Esophagus muscularis mucosa (tissue), 4 donors: ENCODE data around the gene ARAP1. TPM values are rescaled to one million over a fixed set of nuclear protein-coding genes. Genes with fewer than 3 reads are reported as not detected.

Source experiments
- DNase-seq: peaks from one replicate; pipeline ENCODE4 v3.0.0-alpha.2; 2017; ENCODE audit errors: extremely low spot score
- H3K27ac ChIP-seq, 4 donors: fragments of 200-600 bp; sonication (generic); replicated peaks in 1 of 4; 1 replicate in 3 of 4; 2 replicates in 1 of 4; pipeline ENCODE4 v1.5.1; 2016 to 2019; ENCODE audit warnings: mild to moderate bottlenecking in 1 of 4
- H3K27me3 ChIP-seq, 4 donors: fragments of 200-600 bp; sonication (generic); one replicate each; pipeline versions ENCODE4 v1.5.1 to v1.6.0; 2016 to 2019
- H3K36me3 ChIP-seq, 4 donors: fragments of 200-600 bp; sonication (generic); one replicate each; pipeline ENCODE4 v1.5.1; 2016 to 2019
- H3K4me1 ChIP-seq, 4 donors: fragments of 200-600 bp; sonication (generic); one replicate each; pipeline ENCODE4 v1.5.1; 2016 to 2019
- H3K4me3 ChIP-seq, 4 donors: fragments of 200-600 bp; sonication (generic); 1 replicate in 2 of 4; 2 replicates in 2 of 4; pipeline ENCODE4 v1.5.1; 2016 to 2019; ENCODE audit warnings: mild to moderate bottlenecking in 4 of 4, moderate library complexity in 1 of 4
- H3K9me3 ChIP-seq, 4 donors: fragments of 200-600 bp; sonication (generic); 1 replicate in 3 of 4; 2 replicates in 1 of 4; pipeline ENCODE4 v1.5.1; 2016 to 2019
- EP300 ChIP-seq: sonication (generic); formaldehyde crosslinking; IDR thresholded peaks from one replicate; pipeline ENCODE4 v1.6.1; 2017; ENCODE audit warnings: antibody characterized with exemption
- POLR2A ChIP-seq: fragments of 450-650 bp; IDR thresholded peaks from one replicate; pipeline ENCODE4 v1.6.1; 2017; ENCODE audit warnings: antibody characterized with exemption, moderate library complexity, mild to moderate bottlenecking, low read depth
- POLR2AphosphoS5 ChIP-seq, 2 donors: sonication (generic); formaldehyde crosslinking; IDR thresholded peaks; one replicate each; pipeline ENCODE4 v1.6.1; 2017; ENCODE audit warnings: antibody characterized with exemption in 2 of 2
- WGBS: methylation state at CpG from one replicate; pipeline ENCODE4 v1.1.5; 2018; 5-methylcytosine and 5-hydroxymethylcytosine counted together
- intact Hi-C: fragments of 100-400 bp; cut with DNase I; formaldehyde crosslinking; loops from one replicate; pipeline ENCODE4 v1.15.1; 2023
- total RNA-seq, 4 donors: library from RNA; depleted of rRNA; stranded (reverse); fragments of >200 nt; gene quantifications; one replicate each; pipeline versions ENCODE4 v1.1.0 to v1.2.1, GENCODE V29; 2016
- TF ChIP-seq, protein P1 (sequence below), 3 experiments: fragments of 200-600 bp in 2 of 3; fragments of 450-650 bp in 1 of 3; sonication (generic) in 2 of 3; IDR thresholded peaks; one replicate each; pipeline ENCODE4 v1.5.1; 2017 to 2019; ENCODE audit warnings: antibody characterized with exemption in 3 of 3, mild to moderate bottlenecking in 2 of 3, moderate library complexity in 1 of 3

ARAP1 gene
- total RNA-seq, 4 donors from 2014 or later = 83.7 to 115 (median 110) TPM

DNA sequence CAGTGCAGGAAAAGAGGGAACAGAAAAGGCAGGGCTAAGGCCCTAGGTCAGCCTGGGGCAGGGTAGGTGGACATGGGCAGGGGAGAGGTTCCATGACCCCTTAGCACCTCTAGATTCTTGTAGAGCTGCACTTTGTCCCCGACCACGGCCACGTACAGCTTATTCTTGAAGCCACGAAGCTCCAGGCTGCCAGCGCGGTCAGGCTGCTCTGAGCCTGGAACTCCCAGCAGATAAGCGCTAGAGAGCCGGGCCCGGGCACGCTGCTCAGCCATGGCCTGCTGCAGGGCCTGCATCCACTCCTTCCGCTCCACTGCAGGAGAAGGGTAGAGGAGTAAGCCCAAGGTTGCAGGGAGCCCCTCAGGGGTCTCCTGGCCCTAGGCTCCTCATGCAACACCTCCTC, 41.9 kb downstream of the ARAP1 start:
- intact Hi-C loops = no loop called here
- Histone ChIP-seq H3K9me3 (no peaks in the 10 kb centered on the region), H3K36me3 (peaks cover 45 to 84% (median 81%) of the 10 kb centered on the region in 4 donors), H3K4me1 (peaks cover 18 to 30% (median 21%) of the 10 kb centered on the region in 4 donors), H3K27me3 (no peaks in the 10 kb centered on the region), H3K4me3 (no peak overlapping the region), H3K27ac (no peak overlapping the region)
- 93% methylated on average over 10 of the region's 11 CpGs for WGBS
- DNase-seq = no peak
- TF ChIP-seq EP300 (no peak), POLR2A (no peak), POLR2AphosphoS5 (IDR thresholded peaks at IDR 0.05) (no peak)
- TF ChIP-seq, protein P1, sequence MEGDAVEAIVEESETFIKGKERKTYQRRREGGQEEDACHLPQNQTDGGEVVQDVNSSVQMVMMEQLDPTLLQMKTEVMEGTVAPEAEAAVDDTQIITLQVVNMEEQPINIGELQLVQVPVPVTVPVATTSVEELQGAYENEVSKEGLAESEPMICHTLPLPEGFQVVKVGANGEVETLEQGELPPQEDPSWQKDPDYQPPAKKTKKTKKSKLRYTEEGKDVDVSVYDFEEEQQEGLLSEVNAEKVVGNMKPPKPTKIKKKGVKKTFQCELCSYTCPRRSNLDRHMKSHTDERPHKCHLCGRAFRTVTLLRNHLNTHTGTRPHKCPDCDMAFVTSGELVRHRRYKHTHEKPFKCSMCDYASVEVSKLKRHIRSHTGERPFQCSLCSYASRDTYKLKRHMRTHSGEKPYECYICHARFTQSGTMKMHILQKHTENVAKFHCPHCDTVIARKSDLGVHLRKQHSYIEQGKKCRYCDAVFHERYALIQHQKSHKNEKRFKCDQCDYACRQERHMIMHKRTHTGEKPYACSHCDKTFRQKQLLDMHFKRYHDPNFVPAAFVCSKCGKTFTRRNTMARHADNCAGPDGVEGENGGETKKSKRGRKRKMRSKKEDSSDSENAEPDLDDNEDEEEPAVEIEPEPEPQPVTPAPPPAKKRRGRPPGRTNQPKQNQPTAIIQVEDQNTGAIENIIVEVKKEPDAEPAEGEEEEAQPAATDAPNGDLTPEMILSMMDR (IDR thresholded peaks at IDR 0.05) = no peak

DNA sequence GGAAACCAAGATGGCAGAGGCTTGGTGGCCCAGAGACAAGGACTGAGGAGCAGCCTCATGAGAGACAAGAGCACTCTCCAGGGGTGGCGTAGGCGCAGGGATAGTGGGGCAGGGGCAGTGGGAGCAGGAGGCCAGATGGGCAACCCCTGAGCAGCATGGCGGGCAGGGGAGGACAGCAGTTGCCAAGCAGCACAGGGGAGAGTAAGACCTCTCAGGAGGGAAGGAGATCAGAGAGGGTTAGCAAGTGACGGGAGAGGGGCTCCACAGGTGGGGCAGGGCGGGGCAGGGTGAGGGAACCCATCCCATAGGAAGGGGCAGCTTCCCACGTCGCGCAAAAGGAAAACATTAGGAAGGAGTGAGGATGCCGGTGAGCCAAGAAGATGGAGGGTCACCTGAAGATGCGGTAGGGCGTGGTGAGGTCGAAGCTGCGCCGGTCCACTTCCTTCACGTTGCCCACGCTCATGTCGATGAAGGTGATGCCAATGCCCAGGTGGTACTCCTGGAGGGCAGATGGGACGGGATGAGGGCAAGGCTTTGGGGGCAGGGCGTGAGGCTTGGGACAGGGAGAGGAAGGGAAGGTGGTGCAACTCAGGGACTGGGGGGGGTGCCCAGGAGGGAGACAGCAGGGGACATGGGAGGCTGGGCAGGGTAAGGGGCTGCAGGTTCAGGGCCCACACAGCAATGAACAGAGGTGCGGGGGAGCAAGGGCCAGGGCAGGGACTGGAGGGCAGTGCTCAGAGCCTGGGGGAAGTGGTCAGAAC, 42.5 kb downstream of the ARAP1 start:
- Histone ChIP-seq H3K9me3 (no peaks in the 10 kb centered on the region), H3K36me3 (peaks cover 48 to 90% (median 87%) of the 10 kb centered on the region in 4 donors), H3K27ac (no peak overlapping the region), H3K27me3 (no peaks in the 10 kb centered on the region), H3K4me3 (no peak overlapping the region), H3K4me1 (peaks cover 12 to 26% (median 17%) of the 10 kb centered on the region in 4 donors)
- intact Hi-C loops = no loop called here
- WGBS = 95% methylated on average over 20 of the region's 20 CpGs
- TF ChIP-seq, protein P1 (IDR thresholded peaks at IDR 0.05) = no peak
- no peak for TF ChIP-seq EP300
- no peak for TF ChIP-seq POLR2AphosphoS5 (IDR thresholded peaks at IDR 0.05)
- TF ChIP-seq POLR2A = no peak
- no peak for DNase-seq

DNA sequence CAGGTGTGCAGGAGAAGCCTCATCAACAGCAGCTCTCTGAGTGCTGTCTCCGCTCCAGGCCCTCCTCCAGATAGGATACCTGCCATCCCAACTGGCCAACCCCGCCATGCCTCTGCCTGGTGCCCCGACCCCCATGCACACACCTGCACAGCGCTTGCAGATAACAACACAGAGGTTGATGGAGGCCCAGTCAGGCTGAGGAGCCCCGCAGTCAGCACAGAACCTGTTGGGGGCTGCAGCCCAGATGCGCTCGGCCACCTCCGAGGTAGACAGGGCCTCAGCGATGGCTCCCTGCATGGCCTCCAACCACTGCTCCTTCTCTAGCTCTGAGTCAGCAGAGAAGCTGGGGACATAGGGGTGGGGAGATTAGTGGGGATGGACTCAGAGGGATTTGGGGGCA, 45.2 kb downstream of the ARAP1 start:
- 96% methylated on average over 9 of the region's 9 CpGs for WGBS
- Histone ChIP-seq H3K27ac (no peak overlapping the region), H3K9me3 (no peaks in the 10 kb centered on the region), H3K4me1 (peaks cover 23 to 33% (median 26%) of the 10 kb centered on the region in 4 donors), H3K4me3 (no peak overlapping the region), H3K27me3 (no peaks in the 10 kb centered on the region), H3K36me3 (peaks cover 60 to 100% (median 99%) of the 10 kb centered on the region in 4 donors)
- no peak for DNase-seq
- intact Hi-C loops = no loop called here
- TF ChIP-seq EP300 (no peak), POLR2A (no peak), POLR2AphosphoS5 (IDR thresholded peaks at IDR 0.05) (no peak)
- TF ChIP-seq, protein P1 (IDR thresholded peaks at IDR 0.05) = no peak

DNA sequence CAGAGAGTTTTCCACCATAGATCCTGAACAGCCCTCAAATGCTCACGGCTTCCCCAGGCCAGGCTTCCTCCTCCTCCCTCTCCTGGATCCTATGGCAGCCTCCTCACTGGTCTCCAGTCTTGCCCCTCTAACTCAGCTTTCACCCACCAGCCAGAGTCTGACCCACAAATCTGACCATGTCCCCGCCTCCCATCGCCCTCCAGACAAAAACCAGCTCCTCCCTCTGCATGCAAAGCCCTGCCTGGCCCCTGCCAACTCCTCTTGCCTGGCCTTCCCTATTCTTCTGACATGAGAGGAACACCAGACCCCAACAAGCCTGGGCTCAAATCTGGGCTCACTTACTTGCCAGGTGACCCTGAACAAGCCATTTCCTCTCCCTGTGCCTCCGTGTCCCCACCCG, 45.6 kb downstream of the ARAP1 start:
- H3K27ac ChIP-seq = no peak overlapping the region
- peaks cover 56 to 100% (median 99%) of the 10 kb centered on the region in 4 donors for H3K36me3 ChIP-seq
- no peak for TF ChIP-seq EP300
- no peak for TF ChIP-seq POLR2A
- no peak for TF ChIP-seq POLR2AphosphoS5 (IDR thresholded peaks at IDR 0.05)
- TF ChIP-seq, protein P1 (IDR thresholded peaks at IDR 0.05) = no peak
- H3K9me3 ChIP-seq = no peaks in the 10 kb centered on the region
- DNase-seq = no peak
- H3K27me3 ChIP-seq = no peaks in the 10 kb centered on the region
- intact Hi-C loops = no loop called here
- H3K4me1 ChIP-seq = peaks cover 20 to 36% (median 25%) of the 10 kb centered on the region in 4 donors
- H3K4me3 ChIP-seq = no peak overlapping the region
- 85% methylated on average over 5 of the region's 5 CpGs for WGBS
